Endothelial cell (in vitro differentiated cells): ENCODE results near the gene B4GALNT1. TPM values are rescaled to one million over a fixed set of nuclear protein-coding genes. Genes with fewer than 3 reads are reported as not detected.
"Not testable (repeated sequence)": the region's sequence is repeated elsewhere in the genome, so short reads cannot be mapped to it uniquely, and the experiment has no call there.

Experiments used
- DNase-seq: peaks from one replicate; pipeline ENCODE4 v3.0.0; 2021; ENCODE audit warnings: low spot score
- H3K27ac Mint-ChIP-seq: one replicate; pipeline ENCODE4 v1.8.0; 2021; ENCODE audit warnings: mixed read lengths, inconsistent platforms; ENCODE audit not compliant: unreplicated experiment
- H3K27me3 Mint-ChIP-seq: one replicate; pipeline ENCODE4 v1.8.0; 2021; ENCODE audit warnings: mild to moderate bottlenecking, moderate library complexity, mixed read lengths, inconsistent platforms; ENCODE audit not compliant: unreplicated experiment
- H3K36me3 Mint-ChIP-seq: one replicate; pipeline ENCODE4 v1.8.0; 2021; ENCODE audit warnings: mild to moderate bottlenecking, low read depth, mixed read lengths, inconsistent platforms; ENCODE audit not compliant: unreplicated experiment
- H3K4me1 Mint-ChIP-seq: one replicate; pipeline ENCODE4 v1.8.0; 2021; ENCODE audit warnings: mild to moderate bottlenecking, mixed read lengths, inconsistent platforms; ENCODE audit not compliant: unreplicated experiment
- H3K4me3 Mint-ChIP-seq: one replicate; pipeline ENCODE4 v1.8.0; 2021; ENCODE audit warnings: mild to moderate bottlenecking, mixed read lengths, inconsistent platforms; ENCODE audit not compliant: unreplicated experiment
- H3K9me3 Mint-ChIP-seq: one replicate; pipeline ENCODE4 v1.8.0; 2021; ENCODE audit warnings: mixed read lengths, inconsistent platforms; ENCODE audit not compliant: unreplicated experiment
- total RNA-seq: library from RNA; stranded (reverse); fragmentation: NEBNext Ultra II Directional; extraction: Animal tissue kit (Norgen Biotek cat#: 25700); gene quantifications from one replicate; pipeline ENCODE4 v1.2.1, GENCODE V29; 2021; ENCODE audit not compliant: unreplicated experiment
- TF ChIP-seq, protein P1 (sequence below): fragments of 200-600 bp; sonication (generic); IDR thresholded peaks from one replicate; pipeline ENCODE4 v1.5.0; 2021; ENCODE audit warnings: antibody characterized with exemption; ENCODE audit not compliant: unreplicated experiment

Gene B4GALNT1
- total RNA-seq, 1 donor from 2014 or later: 1.3 TPM

DNA sequence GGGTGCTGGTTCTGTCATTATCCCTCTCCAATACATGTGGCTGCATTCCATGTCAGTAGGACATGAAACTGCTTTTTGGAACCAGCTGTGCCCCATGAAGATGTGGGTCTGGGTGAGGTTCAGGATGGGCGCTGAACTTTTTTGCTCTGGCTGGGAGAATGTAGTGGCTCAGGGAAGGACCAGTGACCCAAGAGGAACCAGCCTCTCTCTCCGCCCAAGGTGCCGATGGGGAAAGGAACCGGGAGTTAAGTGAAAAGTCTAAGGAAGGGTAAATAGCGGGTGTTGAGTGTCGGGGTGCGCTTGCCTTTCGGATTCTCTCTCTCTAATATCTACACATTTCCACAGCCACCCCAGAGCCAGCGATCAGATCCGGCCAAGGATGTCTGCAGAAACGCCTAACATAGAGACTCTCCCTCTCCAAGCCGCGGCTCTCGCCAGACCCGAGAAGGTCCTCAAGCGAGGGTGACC, 14.0 kb downstream of the B4GALNT1 start:
- Mint-ChIP-seq H3K4me3 (peak overlapping the region; percentile 83), H3K27me3 (peaks cover 50% of the 10 kb centered on the region), H3K9me3 (no peaks in the 10 kb centered on the region), H3K27ac (peak overlapping the region; percentile 14), H3K4me1 (peaks cover 37% of the 10 kb centered on the region), H3K36me3 (peaks cover 45% of the 10 kb centered on the region)
- TF ChIP-seq, protein P1, sequence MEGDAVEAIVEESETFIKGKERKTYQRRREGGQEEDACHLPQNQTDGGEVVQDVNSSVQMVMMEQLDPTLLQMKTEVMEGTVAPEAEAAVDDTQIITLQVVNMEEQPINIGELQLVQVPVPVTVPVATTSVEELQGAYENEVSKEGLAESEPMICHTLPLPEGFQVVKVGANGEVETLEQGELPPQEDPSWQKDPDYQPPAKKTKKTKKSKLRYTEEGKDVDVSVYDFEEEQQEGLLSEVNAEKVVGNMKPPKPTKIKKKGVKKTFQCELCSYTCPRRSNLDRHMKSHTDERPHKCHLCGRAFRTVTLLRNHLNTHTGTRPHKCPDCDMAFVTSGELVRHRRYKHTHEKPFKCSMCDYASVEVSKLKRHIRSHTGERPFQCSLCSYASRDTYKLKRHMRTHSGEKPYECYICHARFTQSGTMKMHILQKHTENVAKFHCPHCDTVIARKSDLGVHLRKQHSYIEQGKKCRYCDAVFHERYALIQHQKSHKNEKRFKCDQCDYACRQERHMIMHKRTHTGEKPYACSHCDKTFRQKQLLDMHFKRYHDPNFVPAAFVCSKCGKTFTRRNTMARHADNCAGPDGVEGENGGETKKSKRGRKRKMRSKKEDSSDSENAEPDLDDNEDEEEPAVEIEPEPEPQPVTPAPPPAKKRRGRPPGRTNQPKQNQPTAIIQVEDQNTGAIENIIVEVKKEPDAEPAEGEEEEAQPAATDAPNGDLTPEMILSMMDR: no peak
- DNase-seq: peak; percentile 20

DNA sequence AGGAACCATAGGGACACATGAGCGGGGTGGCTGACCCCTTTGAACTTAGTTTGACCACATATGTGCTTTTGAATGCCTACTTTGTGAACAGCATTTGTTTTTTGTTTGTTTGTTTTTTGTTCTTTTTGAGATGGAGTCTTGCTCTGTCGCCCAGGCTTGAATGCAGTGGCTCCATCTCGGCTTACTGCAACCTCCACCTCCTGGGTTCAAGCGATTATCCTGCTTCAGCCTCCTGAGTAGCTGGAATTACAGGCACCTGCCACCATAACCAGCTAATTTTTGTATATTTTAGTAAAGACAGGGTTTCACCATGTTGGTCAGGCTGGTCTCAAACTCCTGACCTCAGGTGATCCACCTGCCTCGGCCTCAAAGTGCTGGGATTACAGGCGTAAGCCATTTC, 14.6 kb downstream of the B4GALNT1 start:
- not testable (repeated sequence) for DNase-seq, H3K9me3 Mint-ChIP-seq, H3K4me3 Mint-ChIP-seq, H3K27ac Mint-ChIP-seq
- H3K27me3 Mint-ChIP-seq: peaks cover 47% of the 10 kb centered on the region
- H3K36me3 Mint-ChIP-seq: peaks cover 45% of the 10 kb centered on the region
- H3K4me1 Mint-ChIP-seq: peaks cover 31% of the 10 kb centered on the region

DNA sequence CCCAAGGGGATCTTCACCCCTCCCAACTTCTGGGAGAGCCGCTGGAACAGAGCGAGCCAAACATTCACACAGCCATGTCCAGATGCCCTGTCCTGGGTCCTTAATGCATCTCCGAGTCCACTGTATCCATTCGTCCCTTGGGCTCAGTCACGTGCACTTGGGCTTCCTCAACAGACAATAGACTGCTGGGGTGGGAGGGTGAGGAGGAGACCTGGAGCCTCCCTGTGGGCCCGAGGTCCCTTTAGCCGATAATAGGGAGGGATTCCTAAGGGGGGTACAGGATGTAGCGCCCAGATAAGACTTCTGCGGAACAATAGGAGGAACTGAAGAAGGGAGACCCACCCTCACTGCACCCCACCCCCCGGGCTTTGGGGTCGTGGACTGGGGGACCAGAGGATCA, 15.1 kb downstream of the B4GALNT1 start:
- TF ChIP-seq, protein P1: no peak
- Mint-ChIP-seq H3K4me1 (peaks cover 27% of the 10 kb centered on the region), H3K4me3 (peak overlapping the region; percentile 77), H3K9me3 (no peaks in the 10 kb centered on the region), H3K27me3 (peaks cover 47% of the 10 kb centered on the region), H3K36me3 (peaks cover 40% of the 10 kb centered on the region), H3K27ac (no peak overlapping the region)
- DNase-seq: peak; percentile 4

DNA sequence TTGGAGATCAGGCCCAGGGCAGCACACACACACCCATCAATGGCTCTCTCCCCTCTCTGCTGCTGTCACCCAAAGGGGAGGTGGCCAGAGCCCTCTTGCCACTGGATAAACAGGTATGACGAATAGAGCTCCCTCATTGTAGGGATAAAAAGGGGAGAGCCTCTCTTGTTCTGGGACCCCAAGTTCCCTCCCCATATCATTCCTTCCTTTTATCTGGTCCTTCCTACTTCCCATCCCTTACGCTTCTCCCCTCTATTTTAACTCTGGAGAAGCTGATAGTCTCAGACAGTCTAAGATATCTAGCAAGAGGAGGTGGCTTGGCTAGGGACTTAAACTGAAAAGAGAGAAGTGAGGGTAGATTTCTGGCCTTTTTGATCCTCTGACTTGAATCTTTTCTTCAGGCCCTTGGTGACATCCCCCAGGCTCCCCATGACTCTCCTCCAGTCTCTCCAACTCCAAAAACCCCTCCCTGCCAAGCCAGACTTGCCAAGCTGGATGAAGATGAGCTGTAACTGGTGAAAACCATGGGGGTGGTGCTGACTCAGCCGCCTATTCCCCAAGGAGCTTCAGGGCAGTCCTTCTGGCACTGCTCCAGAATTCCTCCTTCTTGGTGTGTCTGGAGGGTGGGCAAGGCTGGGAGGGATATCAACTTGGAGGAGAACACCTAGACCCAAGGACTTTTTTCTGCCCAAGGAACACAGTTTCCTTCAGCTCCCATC, 16.5 kb downstream of the B4GALNT1 start:
- no peaks in the 10 kb centered on the region for H3K9me3 Mint-ChIP-seq
- no peak for DNase-seq
- peaks cover 23% of the 10 kb centered on the region for H3K4me1 Mint-ChIP-seq
- H3K36me3 Mint-ChIP-seq: peaks cover 35% of the 10 kb centered on the region
- TF ChIP-seq, protein P1: no peak
- H3K4me3 Mint-ChIP-seq: no peak overlapping the region
- no peak overlapping the region for H3K27ac Mint-ChIP-seq
- H3K27me3 Mint-ChIP-seq: peaks cover 39% of the 10 kb centered on the region

DNA sequence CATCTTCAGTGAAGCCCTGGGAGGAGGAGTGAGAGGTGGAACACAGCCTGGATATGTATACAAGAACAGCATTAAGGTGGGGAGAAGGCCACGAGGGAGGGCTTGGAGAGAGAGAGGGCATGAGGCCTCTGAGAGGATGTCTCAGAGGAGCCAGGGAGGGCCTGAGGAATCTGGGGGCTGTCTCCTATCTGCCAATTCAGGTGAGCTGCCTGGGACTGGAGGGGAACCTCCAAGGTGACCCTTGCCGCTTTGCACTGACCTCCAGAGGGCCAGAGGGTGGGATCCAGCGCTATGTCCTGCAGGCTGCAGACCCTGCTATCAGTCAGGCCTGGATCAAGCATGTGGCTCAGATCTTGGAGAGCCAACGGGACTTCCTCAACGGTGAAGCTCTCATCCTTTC, 17.4 kb downstream of the B4GALNT1 start:
- Mint-ChIP-seq H3K4me1 (peaks cover 16% of the 10 kb centered on the region), H3K27me3 (peaks cover 33% of the 10 kb centered on the region), H3K4me3 (no peak overlapping the region), H3K9me3 (no peaks in the 10 kb centered on the region), H3K27ac (no peak overlapping the region), H3K36me3 (peaks cover 34% of the 10 kb centered on the region)
- DNase-seq: no peak
- TF ChIP-seq, protein P1: no peak
